ENCODE results near the gene TTLL10. TPM values are rescaled to one million over a fixed set of nuclear protein-coding genes. Genes with fewer than 3 reads are reported as not detected.
A peak's percentile ranks its signal among the peaks of the same experiment; 100 is the strongest.

TTLL10 gene
- total and polyA plus RNA-seq, 2 of the 8 experiments (the other 6 are each of a cell fraction or from before 2014, with no cell fraction given), result 1.1 to 1.7 TPM

- Histone ChIP-seq H3K23ac (ENCODE audit: insufficient read length) (no peak overlapping the region), H4K91ac (replicated peaks; ENCODE audit: insufficient read length, low read length) (no peak overlapping the region), H3K4me2 (ENCODE audit: insufficient read depth in 1 of 2, low read depth in 2 of 2, low read length in 2 of 2) (no peak overlapping the region), H3K9me3 (ENCODE audit: insufficient read depth in 2 of 2, low read depth in 1 of 2, low read length in 1 of 2) (peaks cover 7 to 10% of the 10 kb centered on the region in 2 experiments; a peak in 2 of 4 replicates), H3K36me3 (ENCODE audit: control insufficient read depth in 2 of 4, insufficient read depth in 4 of 4, low read length in 3 of 4) (no peaks in the 10 kb centered on the region), H2BK15ac (ENCODE audit: low read length) (no peak overlapping the region), H3K27ac (ENCODE audit: low read depth, low read length) (no peak overlapping the region), H3K4me3 (ENCODE audit: extremely low read depth in 1 of 4, insufficient read depth in 2 of 4, low read depth in 3 of 4, low read length in 4 of 4) (no peak overlapping the region), H2BK12ac (ENCODE audit: low read depth, low read length) (0 out of 2 replicates have a peak overlapping the region, but pooled peaks have one; percentile 60), H3K79me1 (ENCODE audit: low read depth, low read length) (no peaks in the 10 kb centered on the region), H3K27me3 (replicated peaks in 1 of 4; ENCODE audit: control insufficient read depth in 3 of 4, extremely low read depth in 1 of 4, insufficient read depth in 3 of 4, low read length in 3 of 4) (no peaks in the 10 kb centered on the region; a peak in 2 of 7 replicates), H2BK20ac (ENCODE audit: low read length) (no peak overlapping the region), H3K4ac (replicated peaks; ENCODE audit: insufficient read length, low read depth, low read length) (no peak overlapping the region), H4K20me1 (replicated peaks in 1 of 2; ENCODE audit: control insufficient read depth in 1 of 2, insufficient read depth in 2 of 2, low read length in 2 of 2) (no peaks in the 10 kb centered on the region), H3K56ac (replicated peaks; ENCODE audit: insufficient read length, low read depth, low read length) (no peak overlapping the region), H3K4me1 (replicated peaks in 1 of 4; ENCODE audit: control insufficient read depth in 3 of 4, insufficient read depth in 4 of 4, low read length in 3 of 4) (peaks cover 0 to 8% (median 0%) of the 10 kb centered on the region in 4 experiments; a peak in 3 of 7 replicates), H4K8ac (ENCODE audit: extremely low read depth, insufficient read depth, low read length) (no peak overlapping the region; the same call in 1 of the 2 replicates), H2BK5ac (ENCODE audit: low read depth, low read length) (no peak overlapping the region; the same call in 1 of the 2 replicates), H2AK5ac (ENCODE audit: low read depth, low read length) (no peak overlapping the region), H3K18ac (ENCODE audit: extremely low read depth, low read length) (no peak overlapping the region), H3K9ac (replicated peaks in 1 of 4; ENCODE audit: extremely low read depth in 1 of 4, low read depth in 3 of 4, low read length in 3 of 4) (no peak overlapping the region), H3K14ac (ENCODE audit: insufficient read length) (no peak overlapping the region), H4K5ac (ENCODE audit: insufficient read length, low read depth, low read length) (no peak overlapping the region), H3K79me2 (ENCODE audit: control insufficient read depth in 1 of 2, insufficient read depth in 2 of 2, low read length in 2 of 2) (no peaks in the 10 kb centered on the region), H3K23me2 (ENCODE audit: low read depth, low read length) (no peaks in the 10 kb centered on the region), H2AFZ (ENCODE audit: low read length) (no peak overlapping the region), H2BK120ac (replicated peaks; ENCODE audit: low read depth, low read length) (no peak overlapping the region)
- DNase-seq (ENCODE audit: low read depth in 1 of 2, low spot score in 2 of 2) (no peak), FAIRE-seq (no peak)
- CTCF ChIA-PET (ENCODE audit: partially characterized antibody), result interaction anchor here (0.9 to 2.2 kb wide), 5 partner anchors 11 to 62 kb away, joined by 3 to 7 read pairs (median 3); no protein-coding TSS in a partner anchor
- TF ChIP-seq MAX (IDR thresholded peaks at IDR 0.05) (0 out of 2 replicates have a peak, but pooled peaks have one; percentile 20), GABPA (IDR thresholded peaks at IDR 0.05; ENCODE audit: borderline replicate concordance, insufficient read depth, low read length) (0 out of 2 replicates have a peak, but pooled peaks have one; percentile 39), SP1 (IDR thresholded peaks at IDR 0.05; ENCODE audit: low read depth, low read length) (no peak), E2F6 (IDR thresholded peaks at IDR 0.05) (no peak), RXRA (IDR thresholded peaks at IDR 0.05; ENCODE audit: insufficient read depth, low read depth, low read length) (no peak), CREB1 (IDR thresholded peaks at IDR 0.05) (no peak), NANOG (IDR thresholded peaks at IDR 0.05; ENCODE audit: insufficient read depth, low read depth, low read length, poor library complexity, severe bottlenecking) (no peak)
- TF ChIP-seq, protein P1, sequence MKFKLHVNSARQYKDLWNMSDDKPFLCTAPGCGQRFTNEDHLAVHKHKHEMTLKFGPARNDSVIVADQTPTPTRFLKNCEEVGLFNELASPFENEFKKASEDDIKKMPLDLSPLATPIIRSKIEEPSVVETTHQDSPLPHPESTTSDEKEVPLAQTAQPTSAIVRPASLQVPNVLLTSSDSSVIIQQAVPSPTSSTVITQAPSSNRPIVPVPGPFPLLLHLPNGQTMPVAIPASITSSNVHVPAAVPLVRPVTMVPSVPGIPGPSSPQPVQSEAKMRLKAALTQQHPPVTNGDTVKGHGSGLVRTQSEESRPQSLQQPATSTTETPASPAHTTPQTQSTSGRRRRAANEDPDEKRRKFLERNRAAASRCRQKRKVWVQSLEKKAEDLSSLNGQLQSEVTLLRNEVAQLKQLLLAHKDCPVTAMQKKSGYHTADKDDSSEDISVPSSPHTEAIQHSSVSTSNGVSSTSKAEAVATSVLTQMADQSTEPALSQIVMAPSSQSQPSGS (IDR thresholded peaks at IDR 0.05; ENCODE audit: low read length), result no peak
- POLR2A ChIA-PET (ENCODE audit: partially characterized antibody), result interaction anchor here (0.6 to 1.4 kb wide), 3 partner anchors 13 to 172 kb away, joined by 3 to 5 read pairs (median 3); no protein-coding TSS in a partner anchor
- 89% methylated on average over 24 of the region's 24 CpGs; no CpG with 5 or more reads in 1 of the 2 experiments for WGBS, 2 experiments (ENCODE audit: extremely low coverage in 1 of 2, insufficient coverage in 1 of 2, insufficient read length in 1 of 2, insufficient replicate concordance in 2 of 2, low coverage in 1 of 2, low lambda C conversion rate in 2 of 2, missing lambda C conversion rate in 1 of 2)
These were observed 25.1 kb upstream of the TTLL10 start for GRCh38 chr1:1148569-1148968.

All from H1 (cell line).